ENCODE results near the gene EPAS1. TPM values are rescaled to one million over a fixed set of nuclear protein-coding genes. Genes with fewer than 3 reads are reported as not detected.

The EPAS1 gene
- polyA plus RNA-seq, 2 donors = 24.7 to 47.4 TPM

- Histone ChIP-seq H3K4me1 (ENCODE audit: control insufficient read depth in 2 of 2, insufficient read depth in 2 of 2, low read length in 1 of 2) (no peaks in the 10 kb centered on the region), H3K36me3 (ENCODE audit: control insufficient read depth in 2 of 2, insufficient read depth in 2 of 2, low read length in 1 of 2) (no peaks in the 10 kb centered on the region), H3K9me3 (ENCODE audit: control insufficient read depth in 2 of 2, insufficient read depth in 1 of 2, low read depth in 1 of 2, low read length in 1 of 2) (no peaks in the 10 kb centered on the region), H3K27ac (ENCODE audit: low read depth in 2 of 2, low read length in 1 of 2) (peak overlapping the region; percentile 96), H3K4me3 (ENCODE audit: low read depth in 1 of 2, low read length in 2 of 2) (peak overlapping the region; percentile 73 to 78), H3K27me3 (ENCODE audit: control insufficient read depth in 1 of 2, insufficient read depth in 2 of 2, low read length in 2 of 2) (no peaks in the 10 kb centered on the region)
- 1% methylated on average over 71 of the region's 71 CpGs for WGBS, 2 donors
Measured at GRCh38 chr2:46298522-46299353, 1.5 kb downstream of the EPAS1 start.

DNA sequence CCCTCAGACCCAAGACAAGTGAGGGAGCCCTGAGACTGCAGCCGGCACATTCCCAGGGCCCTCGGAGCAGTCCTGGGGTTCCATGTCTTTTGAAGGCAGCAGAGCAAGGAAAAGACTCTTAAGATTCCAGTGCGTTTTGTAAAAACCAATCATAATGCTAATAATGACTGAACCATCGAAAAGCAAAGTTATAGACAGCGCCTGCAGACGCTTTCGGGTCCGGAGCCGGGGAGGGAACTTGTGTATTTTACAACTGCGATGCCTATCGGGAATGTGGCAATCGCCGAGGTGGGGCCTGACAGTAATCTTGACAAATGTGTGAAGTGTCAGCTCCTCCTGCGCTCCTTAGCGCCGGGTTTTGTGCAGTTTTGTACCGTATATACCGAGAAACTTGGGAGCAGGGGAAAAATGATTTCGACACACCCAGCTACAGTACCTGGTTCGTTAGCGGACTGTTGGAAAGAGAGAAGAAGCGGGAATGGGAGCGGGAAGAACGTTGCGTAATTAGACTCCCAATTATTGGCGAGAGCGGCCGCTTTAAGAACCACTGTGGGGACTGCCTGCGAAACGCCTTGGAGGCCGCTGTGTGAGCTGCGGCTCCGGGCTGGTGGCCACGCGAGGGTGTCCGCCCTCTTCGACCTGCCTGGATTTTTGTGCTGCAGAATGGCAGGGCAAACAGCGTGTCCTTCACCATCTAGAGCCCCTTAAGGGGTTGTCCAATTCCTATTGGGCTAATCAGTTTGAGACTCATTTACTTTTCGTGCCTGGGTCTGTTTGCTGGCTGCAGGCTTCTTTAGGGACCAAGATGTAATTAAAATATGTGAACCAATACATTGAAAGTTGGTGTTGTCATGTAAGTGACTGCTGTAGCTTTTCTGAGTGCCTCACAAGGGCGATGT is 2.4 kb downstream of the EPAS1 start:
- no peaks in the 10 kb centered on the region for H3K9me3 ChIP-seq (ENCODE audit: control insufficient read depth in 2 of 2, insufficient read depth in 1 of 2, low read depth in 1 of 2, low read length in 1 of 2)
- H3K36me3 ChIP-seq (ENCODE audit: control insufficient read depth in 2 of 2, insufficient read depth in 2 of 2, low read length in 1 of 2) = no peaks in the 10 kb centered on the region
- peak overlapping the region; percentile 96 for H3K27ac ChIP-seq (ENCODE audit: low read depth in 2 of 2, low read length in 1 of 2)
- 6 to 7% methylated on average over 40 of the region's 40 CpGs for WGBS, 2 donors
- peak overlapping the region; percentile 73 to 78 for H3K4me3 ChIP-seq (ENCODE audit: low read depth in 1 of 2, low read length in 2 of 2)
- H3K4me1 ChIP-seq (ENCODE audit: control insufficient read depth in 2 of 2, insufficient read depth in 2 of 2, low read length in 1 of 2) = no peaks in the 10 kb centered on the region
- no peaks in the 10 kb centered on the region for H3K27me3 ChIP-seq (ENCODE audit: control insufficient read depth in 1 of 2, insufficient read depth in 2 of 2, low read length in 2 of 2)

- no peak overlapping the region for H3K27ac ChIP-seq (ENCODE audit: low read depth in 2 of 2, low read length in 1 of 2)
- WGBS, 2 donors = 67 to 80% methylated on average over 6 of the region's 6 CpGs
- no peaks in the 10 kb centered on the region for H3K27me3 ChIP-seq (ENCODE audit: control insufficient read depth in 1 of 2, insufficient read depth in 2 of 2, low read length in 2 of 2)
- H3K4me1 ChIP-seq (ENCODE audit: control insufficient read depth in 2 of 2, insufficient read depth in 2 of 2, low read length in 1 of 2) = peaks cover 0 to 3% of the 10 kb centered on the region in 2 donors
- H3K36me3 ChIP-seq (ENCODE audit: control insufficient read depth in 2 of 2, insufficient read depth in 2 of 2, low read length in 1 of 2) = no peaks in the 10 kb centered on the region
- H3K9me3 ChIP-seq (ENCODE audit: control insufficient read depth in 2 of 2, insufficient read depth in 1 of 2, low read depth in 1 of 2, low read length in 1 of 2) = no peaks in the 10 kb centered on the region
- peak overlapping the region in 1 of 2 donors; percentile 73 for H3K4me3 ChIP-seq (ENCODE audit: low read depth in 1 of 2, low read length in 2 of 2)
Measured at GRCh38 chr2:46300406-46300832, 3.2 kb downstream of the EPAS1 start.

DNA sequence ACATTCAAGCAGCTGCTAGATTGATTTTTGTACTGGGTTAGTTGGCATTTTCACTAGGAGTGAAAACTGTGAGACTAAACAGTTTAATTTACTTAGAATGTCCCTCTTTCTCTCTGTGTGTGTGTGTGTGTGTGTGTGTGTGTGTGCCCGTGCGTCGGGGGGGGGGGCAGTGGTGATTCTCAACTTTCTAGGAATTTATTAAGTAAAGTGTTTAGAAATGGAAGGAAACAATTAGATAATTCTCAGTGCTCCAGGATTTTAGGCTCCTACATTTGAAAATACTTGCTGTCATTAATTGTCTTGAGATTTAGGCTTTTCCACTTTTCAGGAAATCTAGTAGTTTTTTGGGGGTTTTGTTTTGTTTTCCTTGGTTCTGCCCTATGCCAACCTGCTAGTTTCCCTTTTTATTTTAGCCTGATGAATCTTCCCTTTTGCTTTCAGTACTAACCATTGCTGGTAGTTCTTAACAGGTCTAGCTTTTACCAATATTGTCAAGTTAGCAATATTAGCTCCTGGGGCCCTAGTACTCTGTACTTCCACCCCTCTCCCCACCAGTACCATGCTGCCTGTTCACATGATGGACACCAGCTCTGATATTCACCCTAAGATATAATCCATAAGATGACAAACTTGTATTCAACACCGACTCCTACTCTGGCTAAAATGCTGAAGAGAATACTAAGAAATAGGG is 4.9 kb downstream of the EPAS1 start:
- H3K4me3 ChIP-seq (ENCODE audit: low read depth in 1 of 2, low read length in 2 of 2) = no peak overlapping the region
- H3K27ac ChIP-seq (ENCODE audit: low read depth in 2 of 2, low read length in 1 of 2) = no peak overlapping the region
- 63 to 77% methylated on average over 4 of the region's 4 CpGs for WGBS, 2 donors
- H3K27me3 ChIP-seq (ENCODE audit: control insufficient read depth in 1 of 2, insufficient read depth in 2 of 2, low read length in 2 of 2) = no peaks in the 10 kb centered on the region
- H3K4me1 ChIP-seq (ENCODE audit: control insufficient read depth in 2 of 2, insufficient read depth in 2 of 2, low read length in 1 of 2) = peaks cover 0 to 3% of the 10 kb centered on the region in 2 donors
- no peaks in the 10 kb centered on the region for H3K9me3 ChIP-seq (ENCODE audit: control insufficient read depth in 2 of 2, insufficient read depth in 1 of 2, low read depth in 1 of 2, low read length in 1 of 2)
- H3K36me3 ChIP-seq (ENCODE audit: control insufficient read depth in 2 of 2, insufficient read depth in 2 of 2, low read length in 1 of 2) = no peaks in the 10 kb centered on the region

DNA sequence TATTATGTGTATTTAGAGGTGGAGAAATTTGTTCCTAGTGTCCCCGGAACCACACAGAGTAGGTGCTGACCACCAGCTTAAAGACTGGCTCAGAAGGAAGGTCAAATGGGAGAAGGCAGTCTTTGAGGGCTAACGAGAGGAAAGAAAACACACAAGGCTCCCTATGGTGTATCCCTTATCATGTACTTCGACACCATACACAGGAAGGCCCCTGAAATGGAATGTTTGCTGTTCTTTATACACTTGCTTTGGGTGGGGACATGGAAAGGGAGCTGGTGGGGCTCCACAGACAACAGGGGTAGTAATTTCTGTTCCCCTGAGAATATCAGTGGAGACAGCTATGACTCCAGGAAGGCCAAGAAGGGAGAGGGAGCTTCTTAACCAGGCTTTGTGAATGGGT is 6.0 kb downstream of the EPAS1 start:
- H3K27ac ChIP-seq (ENCODE audit: low read depth in 2 of 2, low read length in 1 of 2) = no peak overlapping the region
- no peaks in the 10 kb centered on the region for H3K27me3 ChIP-seq (ENCODE audit: control insufficient read depth in 1 of 2, insufficient read depth in 2 of 2, low read length in 2 of 2)
- peaks cover 0 to 3% of the 10 kb centered on the region in 2 donors for H3K4me1 ChIP-seq (ENCODE audit: control insufficient read depth in 2 of 2, insufficient read depth in 2 of 2, low read length in 1 of 2)
- 81 to 84% methylated on average over 3 of the region's 3 CpGs for WGBS, 2 donors
- H3K4me3 ChIP-seq (ENCODE audit: low read depth in 1 of 2, low read length in 2 of 2) = no peak overlapping the region
- no peaks in the 10 kb centered on the region for H3K36me3 ChIP-seq (ENCODE audit: control insufficient read depth in 2 of 2, insufficient read depth in 2 of 2, low read length in 1 of 2)
- no peaks in the 10 kb centered on the region for H3K9me3 ChIP-seq (ENCODE audit: control insufficient read depth in 2 of 2, insufficient read depth in 1 of 2, low read depth in 1 of 2, low read length in 1 of 2)

DNA sequence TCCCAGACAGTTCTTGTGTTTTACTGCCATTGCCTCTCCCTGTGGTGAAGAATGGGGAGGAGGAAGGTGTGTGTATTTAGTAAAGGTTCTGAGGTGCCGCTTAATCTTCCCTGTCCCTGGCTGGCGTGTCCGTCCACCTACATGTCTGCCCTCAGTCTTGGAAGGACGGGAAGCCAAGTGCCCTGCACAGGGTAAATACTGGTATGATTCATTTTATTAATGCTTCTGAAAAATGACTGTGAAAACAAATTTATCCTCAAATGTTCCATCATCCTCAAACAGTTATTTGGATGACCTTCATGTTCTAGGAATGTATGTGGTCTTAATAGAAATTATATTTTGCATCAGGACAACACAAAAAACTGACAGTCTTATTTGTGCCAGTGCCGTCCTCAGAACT is 6.6 kb downstream of the EPAS1 start:
- Histone ChIP-seq H3K4me3 (ENCODE audit: low read depth in 1 of 2, low read length in 2 of 2) (no peak overlapping the region), H3K36me3 (ENCODE audit: control insufficient read depth in 2 of 2, insufficient read depth in 2 of 2, low read length in 1 of 2) (no peaks in the 10 kb centered on the region), H3K27me3 (ENCODE audit: control insufficient read depth in 1 of 2, insufficient read depth in 2 of 2, low read length in 2 of 2) (no peaks in the 10 kb centered on the region), H3K27ac (ENCODE audit: low read depth in 2 of 2, low read length in 1 of 2) (no peak overlapping the region), H3K4me1 (ENCODE audit: control insufficient read depth in 2 of 2, insufficient read depth in 2 of 2, low read length in 1 of 2) (peaks cover 0 to 3% of the 10 kb centered on the region in 2 donors), H3K9me3 (ENCODE audit: control insufficient read depth in 2 of 2, insufficient read depth in 1 of 2, low read depth in 1 of 2, low read length in 1 of 2) (no peaks in the 10 kb centered on the region)
- WGBS, 2 donors = 51 to 59% methylated on average over 5 of the region's 5 CpGs

DNA sequence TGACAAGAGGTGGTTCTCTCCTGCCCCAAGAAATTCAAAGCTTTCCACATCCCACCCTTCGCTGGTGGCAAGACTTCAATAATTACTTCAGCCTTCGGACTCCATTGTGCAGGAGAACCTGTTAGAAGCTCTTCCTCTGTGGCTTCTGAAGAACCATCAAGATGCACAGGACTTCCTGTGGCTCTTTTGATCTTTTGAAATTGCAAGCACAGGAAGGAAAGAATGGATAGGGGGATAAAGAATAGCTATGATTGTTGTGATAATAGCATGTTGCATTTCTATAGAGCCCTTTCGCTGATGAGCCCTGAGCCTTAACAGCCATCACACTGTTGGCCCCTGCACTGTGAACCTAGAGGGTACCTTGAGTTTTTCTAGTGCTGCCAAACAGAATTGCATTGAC is 7.4 kb downstream of the EPAS1 start:
- WGBS, 2 donors = 71 to 80% methylated on average over 3 of the region's 3 CpGs

DNA sequence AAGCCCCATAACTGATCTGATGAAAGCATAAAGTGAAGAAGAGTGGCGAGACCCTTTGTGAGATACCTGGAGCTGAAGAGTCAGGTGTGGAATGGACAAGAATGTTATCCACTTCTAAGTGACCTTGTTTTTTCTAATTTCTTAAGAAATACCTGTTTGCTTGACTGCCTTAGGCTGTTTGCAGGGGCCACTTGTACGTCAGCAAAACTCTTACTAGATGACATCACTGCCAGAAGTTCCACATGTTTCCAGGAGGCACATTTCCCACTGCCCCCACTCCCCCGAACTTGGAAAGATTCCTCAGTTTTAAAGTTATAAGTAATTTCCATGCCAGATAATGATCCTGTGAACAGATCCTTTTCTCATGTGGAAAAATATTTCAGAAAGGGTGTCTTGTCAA is 8.0 kb downstream of the EPAS1 start:
- Histone ChIP-seq H3K4me1 (ENCODE audit: control insufficient read depth in 2 of 2, insufficient read depth in 2 of 2, low read length in 1 of 2) (peaks cover 0 to 3% of the 10 kb centered on the region in 2 donors), H3K27me3 (ENCODE audit: control insufficient read depth in 1 of 2, insufficient read depth in 2 of 2, low read length in 2 of 2) (no peaks in the 10 kb centered on the region), H3K9me3 (ENCODE audit: control insufficient read depth in 2 of 2, insufficient read depth in 1 of 2, low read depth in 1 of 2, low read length in 1 of 2) (no peaks in the 10 kb centered on the region), H3K36me3 (ENCODE audit: control insufficient read depth in 2 of 2, insufficient read depth in 2 of 2, low read length in 1 of 2) (no peaks in the 10 kb centered on the region), H3K27ac (ENCODE audit: low read depth in 2 of 2, low read length in 1 of 2) (no peak overlapping the region), H3K4me3 (ENCODE audit: low read depth in 1 of 2, low read length in 2 of 2) (no peak overlapping the region)
- 77 to 88% methylated on average over 3 of the region's 3 CpGs for WGBS, 2 donors

More for the DNA sequence above, 7.4 kb downstream of the EPAS1 start:
- Histone ChIP-seq H3K36me3 (ENCODE audit: control insufficient read depth in 2 of 2, insufficient read depth in 2 of 2, low read length in 1 of 2) (no peaks in the 10 kb centered on the region), H3K4me3 (ENCODE audit: low read depth in 1 of 2, low read length in 2 of 2) (no peak overlapping the region), H3K27ac (ENCODE audit: low read depth in 2 of 2, low read length in 1 of 2) (no peak overlapping the region), H3K4me1 (ENCODE audit: control insufficient read depth in 2 of 2, insufficient read depth in 2 of 2, low read length in 1 of 2) (peaks cover 0 to 3% of the 10 kb centered on the region in 2 donors), H3K27me3 (ENCODE audit: control insufficient read depth in 1 of 2, insufficient read depth in 2 of 2, low read length in 2 of 2) (no peaks in the 10 kb centered on the region), H3K9me3 (ENCODE audit: control insufficient read depth in 2 of 2, insufficient read depth in 1 of 2, low read depth in 1 of 2, low read length in 1 of 2) (no peaks in the 10 kb centered on the region)

- Histone ChIP-seq H3K4me3 (ENCODE audit: low read depth in 1 of 2, low read length in 2 of 2) (no peak overlapping the region), H3K27ac (ENCODE audit: low read depth in 2 of 2, low read length in 1 of 2) (peak overlapping the region; percentile 0 to 33), H3K9me3 (ENCODE audit: control insufficient read depth in 2 of 2, insufficient read depth in 1 of 2, low read depth in 1 of 2, low read length in 1 of 2) (no peaks in the 10 kb centered on the region), H3K27me3 (ENCODE audit: control insufficient read depth in 1 of 2, insufficient read depth in 2 of 2, low read length in 2 of 2) (no peaks in the 10 kb centered on the region), H3K36me3 (ENCODE audit: control insufficient read depth in 2 of 2, insufficient read depth in 2 of 2, low read length in 1 of 2) (no peaks in the 10 kb centered on the region), H3K4me1 (ENCODE audit: control insufficient read depth in 2 of 2, insufficient read depth in 2 of 2, low read length in 1 of 2) (peaks cover 0 to 3% of the 10 kb centered on the region in 2 donors)
- whole genome bisulfite sequencing, 2 donors = 67 to 75% methylated on average over 4 of the region's 4 CpGs
Measured at GRCh38 chr2:46305767-46306166, 8.6 kb downstream of the EPAS1 start.

All from esophagus (tissue), 2 donors.